ENCODE data around the gene GPR55.

The GPR55 gene

GRCh38 chr2:230924092-230924469 is 961 bp downstream of the GPR55 start:
- no peak overlapping the region for H3K27ac ChIP-seq
- no peaks in the 10 kb centered on the region for H3K27me3 ChIP-seq (replicated peaks)
- no peak for TF ChIP-seq CTCF (IDR thresholded peaks at IDR 0.05; ENCODE audit: low read depth, low read length, missing control alignments)

GRCh38 chr2:230922951-230923717 is 1.9 kb downstream of the GPR55 start:
- DNase-seq, result no peak
- Histone ChIP-seq H3K27ac (no peak overlapping the region), H3K4me3 (ENCODE audit: low read depth, low read length) (no peak overlapping the region), H3K36me3 (replicated peaks) (no peaks in the 10 kb centered on the region), H3K27me3 (replicated peaks) (no peaks in the 10 kb centered on the region)
- in situ Hi-C loops (cut with HindIII; ENCODE audit: low pct_ligation_motif_present, low sequenced_read_pairs), result no loop called here
- no peak for TF ChIP-seq CTCF (IDR thresholded peaks at IDR 0.05; ENCODE audit: low read depth, low read length, missing control alignments)

More at GRCh38 chr2:230924092-230924469, 961 bp downstream of the GPR55 start:
- Histone ChIP-seq H3K36me3 (replicated peaks) (no peaks in the 10 kb centered on the region), H3K4me3 (ENCODE audit: low read depth, low read length) (no peak overlapping the region)
- in situ Hi-C loops (cut with HindIII; ENCODE audit: low pct_ligation_motif_present, low sequenced_read_pairs), result no loop called here
- no peak for DNase-seq

- H3K36me3 ChIP-seq (replicated peaks), result no peaks in the 10 kb centered on the region
- DNase-seq, result no peak
- TF ChIP-seq CTCF (IDR thresholded peaks at IDR 0.05; ENCODE audit: low read depth, low read length, missing control alignments), result no peak
- H3K4me3 ChIP-seq (ENCODE audit: low read depth, low read length), result no peak overlapping the region
- no peaks in the 10 kb centered on the region for H3K27me3 ChIP-seq (replicated peaks)
- in situ Hi-C loops (cut with HindIII; ENCODE audit: low pct_ligation_motif_present, low sequenced_read_pairs), result no loop called here
- no peak overlapping the region for H3K27ac ChIP-seq
These were observed 3.0 kb downstream of the GPR55 start for GRCh38 chr2:230921806-230922595.

- DNase-seq, result no peak
- H3K4me3 ChIP-seq (ENCODE audit: low read depth, low read length), result no peak overlapping the region
- H3K36me3 ChIP-seq (replicated peaks), result no peaks in the 10 kb centered on the region
- no peak for TF ChIP-seq CTCF (IDR thresholded peaks at IDR 0.05; ENCODE audit: low read depth, low read length, missing control alignments)
- no peaks in the 10 kb centered on the region for H3K27me3 ChIP-seq (replicated peaks)
- no peak overlapping the region for H3K27ac ChIP-seq
- in situ Hi-C loops (cut with HindIII; ENCODE audit: low pct_ligation_motif_present, low sequenced_read_pairs), result no loop called here
These were observed 4.9 kb downstream of the GPR55 start for GRCh38 chr2:230920167-230920566.

- no peak overlapping the region for H3K27ac ChIP-seq
These were observed 5.4 kb downstream of the GPR55 start for GRCh38 chr2:230919681-230920080.

More at GRCh38 chr2:230919681-230920080, 5.4 kb downstream of the GPR55 start:
- in situ Hi-C loops (cut with HindIII; ENCODE audit: low pct_ligation_motif_present, low sequenced_read_pairs), result no loop called here
- no peak for TF ChIP-seq CTCF (IDR thresholded peaks at IDR 0.05; ENCODE audit: low read depth, low read length, missing control alignments)
- H3K4me3 ChIP-seq (ENCODE audit: low read depth, low read length), result no peak overlapping the region
- H3K27me3 ChIP-seq (replicated peaks), result no peaks in the 10 kb centered on the region
- H3K36me3 ChIP-seq (replicated peaks), result no peaks in the 10 kb centered on the region
- DNase-seq, result no peak

All from brain microvascular endothelial cell (primary cell).